Measurements from ENCODE around the gene GRK7. TPM values are rescaled to one million over a fixed set of nuclear protein-coding genes. Genes with fewer than 3 reads are reported as not detected.

GRK7 gene
- total RNA-seq, 1 experiment from 2014 or later: not detected

DNA sequence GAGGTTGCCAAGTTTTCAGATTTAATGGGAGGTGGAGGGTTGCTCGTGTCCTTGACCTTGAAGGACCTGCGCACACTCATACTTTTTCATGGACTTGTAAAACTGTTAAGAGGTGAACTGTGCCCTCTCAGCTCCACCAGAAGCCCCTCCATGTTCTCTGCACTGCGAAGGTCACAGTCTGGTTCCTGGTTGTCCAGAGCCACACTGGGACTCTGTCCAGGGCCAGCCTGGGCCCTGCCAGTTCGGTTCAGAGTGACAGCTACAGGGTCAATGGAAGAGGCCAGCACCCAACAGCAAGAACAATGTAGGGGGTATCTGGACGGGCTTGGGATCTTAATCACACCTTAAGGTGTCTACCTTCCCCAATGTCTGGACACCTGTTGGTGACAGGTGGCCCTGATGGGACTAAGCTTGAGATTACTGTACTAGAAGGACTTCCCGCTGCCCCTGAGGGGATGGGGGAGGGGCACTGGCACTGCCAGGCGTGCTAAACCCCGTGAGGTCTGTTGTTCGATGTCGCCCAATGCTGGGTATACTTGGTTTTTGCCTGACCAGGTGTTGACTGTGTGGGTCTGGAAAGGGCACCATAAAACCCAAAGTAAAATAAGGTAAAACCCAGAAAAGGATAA, 34.7 kb downstream of the GRK7 start:
- H2AFZ ChIP-seq (ENCODE audit: low read depth, low read length, poor library complexity, severe bottlenecking): no peak overlapping the region

DNA sequence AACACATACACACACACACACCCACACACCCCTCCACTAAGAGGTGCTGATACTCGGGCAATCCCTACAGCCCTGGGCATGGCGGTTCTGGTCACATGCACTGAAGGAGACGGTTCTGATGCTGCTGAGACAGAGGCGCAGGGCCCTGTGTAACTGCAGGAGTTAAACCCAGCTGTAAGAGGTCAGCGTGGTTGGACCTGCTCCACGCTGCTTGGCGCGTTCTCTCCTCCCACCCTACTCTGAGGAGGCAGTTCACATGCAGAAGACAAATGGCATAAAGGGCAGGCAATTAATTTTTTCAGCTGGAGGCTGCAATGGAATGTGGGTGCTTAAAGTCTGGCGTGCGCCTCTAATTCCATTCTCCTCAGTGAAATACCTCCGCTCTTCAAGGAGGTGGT, 35.2 kb downstream of the GRK7 start:
- H3K4me3 ChIP-seq (replicated peaks in 1 of 2; ENCODE audit: low read depth in 1 of 2, low read length in 2 of 2): no peak overlapping the region
- no peaks in the 10 kb centered on the region for H3K9me3 ChIP-seq (ENCODE audit: control insufficient read depth in 1 of 2, insufficient read depth in 1 of 2, low read depth in 1 of 2, low read length in 2 of 2)
- H4K20me1 ChIP-seq (ENCODE audit: insufficient read depth): no peaks in the 10 kb centered on the region
- no peaks in the 10 kb centered on the region for H3K9me2 ChIP-seq (ENCODE audit: insufficient read depth)
- no peak overlapping the region for H3K4me2 ChIP-seq (ENCODE audit: low read length)
- intact Hi-C loops (cut with micrococcal nuclease): no loop called here
- no peak for DNase-seq (ENCODE audit: low read depth, low spot score)
- ChIA-PET RAD21 (ENCODE audit: low non-redundant PET in 1 of 2, low total read pairs in 2 of 2, uncharacterized antibody in 2 of 2, unreplicated experiment in 2 of 2) (no interaction called here), POLR2A (no interaction called here), CTCF (no interaction called here)
- H3K27me3 ChIP-seq (ENCODE audit: insufficient read depth, low read length): no peaks in the 10 kb centered on the region
- no peak overlapping the region for H3K9ac ChIP-seq (ENCODE audit: low read length)
- no peak overlapping the region for H3K27ac ChIP-seq (ENCODE audit: low read depth, low read length)
- no peaks in the 10 kb centered on the region for H3K4me1 ChIP-seq (ENCODE audit: control insufficient read depth in 1 of 2, insufficient read depth in 2 of 2, low read length in 2 of 2)
- no peaks in the 10 kb centered on the region for H3K36me3 ChIP-seq (ENCODE audit: control insufficient read depth in 1 of 2, insufficient read depth in 2 of 2, low read length in 2 of 2)
- no peak overlapping the region for H2AFZ ChIP-seq (ENCODE audit: low read depth, low read length, poor library complexity, severe bottlenecking)
- no peaks in the 10 kb centered on the region for H3K79me2 ChIP-seq (ENCODE audit: insufficient read depth, low read length)
- BruUV-seq (replicated peaks): no TSS peak
- no peak for ATAC-seq
- TF ChIP-seq CBX3 (IDR thresholded peaks at IDR 0.05; ENCODE audit: low read depth) (no peak), FOSL1 (IDR thresholded peaks at IDR 0.05; ENCODE audit: low read depth) (no peak), TCF7L2 (IDR thresholded peaks at IDR 0.05; ENCODE audit: borderline replicate concordance, extremely low read depth, insufficient read depth, insufficient read length) (no peak), SRF (IDR thresholded peaks at IDR 0.05; ENCODE audit: low read depth) (no peak), SIN3A (IDR thresholded peaks at IDR 0.05; ENCODE audit: low read depth) (no peak), ELF1 (IDR thresholded peaks at IDR 0.05; ENCODE audit: borderline replicate concordance, low read depth) (no peak), CEBPB (IDR thresholded peaks at IDR 0.05; ENCODE audit: low read depth) (no peak), ZFX (IDR thresholded peaks at IDR 0.05) (no peak), JUND (IDR thresholded peaks at IDR 0.05) (no peak), POLR2AphosphoS5 (IDR thresholded peaks at IDR 0.05; ENCODE audit: low read depth, low read length) (no peak)
- TF ChIP-seq, protein P1, sequence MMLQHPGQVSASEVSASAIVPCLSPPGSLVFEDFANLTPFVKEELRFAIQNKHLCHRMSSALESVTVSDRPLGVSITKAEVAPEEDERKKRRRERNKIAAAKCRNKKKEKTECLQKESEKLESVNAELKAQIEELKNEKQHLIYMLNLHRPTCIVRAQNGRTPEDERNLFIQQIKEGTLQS (IDR thresholded peaks at IDR 0.05): no peak
- TF ChIP-seq, protein P2, sequence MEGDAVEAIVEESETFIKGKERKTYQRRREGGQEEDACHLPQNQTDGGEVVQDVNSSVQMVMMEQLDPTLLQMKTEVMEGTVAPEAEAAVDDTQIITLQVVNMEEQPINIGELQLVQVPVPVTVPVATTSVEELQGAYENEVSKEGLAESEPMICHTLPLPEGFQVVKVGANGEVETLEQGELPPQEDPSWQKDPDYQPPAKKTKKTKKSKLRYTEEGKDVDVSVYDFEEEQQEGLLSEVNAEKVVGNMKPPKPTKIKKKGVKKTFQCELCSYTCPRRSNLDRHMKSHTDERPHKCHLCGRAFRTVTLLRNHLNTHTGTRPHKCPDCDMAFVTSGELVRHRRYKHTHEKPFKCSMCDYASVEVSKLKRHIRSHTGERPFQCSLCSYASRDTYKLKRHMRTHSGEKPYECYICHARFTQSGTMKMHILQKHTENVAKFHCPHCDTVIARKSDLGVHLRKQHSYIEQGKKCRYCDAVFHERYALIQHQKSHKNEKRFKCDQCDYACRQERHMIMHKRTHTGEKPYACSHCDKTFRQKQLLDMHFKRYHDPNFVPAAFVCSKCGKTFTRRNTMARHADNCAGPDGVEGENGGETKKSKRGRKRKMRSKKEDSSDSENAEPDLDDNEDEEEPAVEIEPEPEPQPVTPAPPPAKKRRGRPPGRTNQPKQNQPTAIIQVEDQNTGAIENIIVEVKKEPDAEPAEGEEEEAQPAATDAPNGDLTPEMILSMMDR (IDR thresholded peaks at IDR 0.05 in 2 of 3, conservative IDR thresholded peaks at IDR 0.05 in 1 of 3; ENCODE audit: borderline replicate concordance in 1 of 3, insufficient read depth in 1 of 3, low read depth in 2 of 3, low read length in 2 of 3): no peak

More for the DNA sequence above, 34.7 kb downstream of the GRK7 start:
- ChIA-PET POLR2A (no interaction called here), RAD21 (ENCODE audit: low non-redundant PET in 1 of 2, low total read pairs in 2 of 2, uncharacterized antibody in 2 of 2, unreplicated experiment in 2 of 2) (no interaction called here), CTCF (no interaction called here)
- DNase-seq (ENCODE audit: low read depth, low spot score): no peak
- no peaks in the 10 kb centered on the region for H4K20me1 ChIP-seq (ENCODE audit: insufficient read depth)
- H3K36me3 ChIP-seq (ENCODE audit: control insufficient read depth in 1 of 2, insufficient read depth in 2 of 2, low read length in 2 of 2): no peaks in the 10 kb centered on the region
- no peaks in the 10 kb centered on the region for H3K79me2 ChIP-seq (ENCODE audit: insufficient read depth, low read length)
- H3K9me3 ChIP-seq (ENCODE audit: control insufficient read depth in 1 of 2, insufficient read depth in 1 of 2, low read depth in 1 of 2, low read length in 2 of 2): no peaks in the 10 kb centered on the region
- TF ChIP-seq CEBPB (IDR thresholded peaks at IDR 0.05; ENCODE audit: low read depth) (no peak), JUND (IDR thresholded peaks at IDR 0.05) (no peak), YY1 (IDR thresholded peaks at IDR 0.05; ENCODE audit: extremely low read depth, insufficient replicate concordance, low read depth, low read length) (no peak), ZNF274 (IDR thresholded peaks at IDR 0.05; ENCODE audit: low read depth, low read length) (no peak), ZFX (IDR thresholded peaks at IDR 0.05) (no peak), CBX3 (IDR thresholded peaks at IDR 0.05; ENCODE audit: low read depth) (no peak), POLR2A (IDR thresholded peaks at IDR 0.05; ENCODE audit: borderline replicate concordance, extremely low read depth, insufficient read depth, insufficient read length) (no peak)
- TF ChIP-seq, protein P3, sequence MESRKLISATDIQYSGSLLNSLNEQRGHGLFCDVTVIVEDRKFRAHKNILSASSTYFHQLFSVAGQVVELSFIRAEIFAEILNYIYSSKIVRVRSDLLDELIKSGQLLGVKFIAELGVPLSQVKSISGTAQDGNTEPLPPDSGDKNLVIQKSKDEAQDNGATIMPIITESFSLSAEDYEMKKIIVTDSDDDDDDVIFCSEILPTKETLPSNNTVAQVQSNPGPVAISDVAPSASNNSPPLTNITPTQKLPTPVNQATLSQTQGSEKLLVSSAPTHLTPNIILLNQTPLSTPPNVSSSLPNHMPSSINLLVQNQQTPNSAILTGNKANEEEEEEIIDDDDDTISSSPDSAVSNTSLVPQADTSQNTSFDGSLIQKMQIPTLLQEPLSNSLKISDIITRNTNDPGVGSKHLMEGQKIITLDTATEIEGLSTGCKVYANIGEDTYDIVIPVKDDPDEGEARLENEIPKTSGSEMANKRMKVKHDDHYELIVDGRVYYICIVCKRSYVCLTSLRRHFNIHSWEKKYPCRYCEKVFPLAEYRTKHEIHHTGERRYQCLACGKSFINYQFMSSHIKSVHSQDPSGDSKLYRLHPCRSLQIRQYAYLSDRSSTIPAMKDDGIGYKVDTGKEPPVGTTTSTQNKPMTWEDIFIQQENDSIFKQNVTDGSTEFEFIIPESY (IDR thresholded peaks at IDR 0.05; ENCODE audit: extremely low read depth, insufficient replicate concordance, low read length): no peak
- TF ChIP-seq, protein P1 (IDR thresholded peaks at IDR 0.05): no peak
- no peaks in the 10 kb centered on the region for H3K9me2 ChIP-seq (ENCODE audit: insufficient read depth)
- H3K4me3 ChIP-seq (replicated peaks in 1 of 2; ENCODE audit: low read depth in 1 of 2, low read length in 2 of 2): no peak overlapping the region
- BruUV-seq (replicated peaks): no TSS peak
- H3K27me3 ChIP-seq (ENCODE audit: insufficient read depth, low read length): no peaks in the 10 kb centered on the region
- H3K27ac ChIP-seq (ENCODE audit: low read depth, low read length): no peak overlapping the region
- no peak for ATAC-seq
- intact Hi-C loops (cut with micrococcal nuclease): no loop called here
- no peak overlapping the region for H3K4me2 ChIP-seq (ENCODE audit: low read length)
- no peaks in the 10 kb centered on the region for H3K4me1 ChIP-seq (ENCODE audit: control insufficient read depth in 1 of 2, insufficient read depth in 2 of 2, low read length in 2 of 2)
- H3K9ac ChIP-seq (ENCODE audit: low read length): no peak overlapping the region
